ENCODE measurements around the gene HTATIP2. TPM values are rescaled to one million over a fixed set of nuclear protein-coding genes. Genes with fewer than 3 reads are reported as not detected.
A peak's percentile ranks its signal among the peaks of the same experiment; 100 is the strongest.

The HTATIP2 gene
- total and polyA plus RNA-seq, 7 donors = 31.3 to 184 (median 54.4) TPM

DNA sequence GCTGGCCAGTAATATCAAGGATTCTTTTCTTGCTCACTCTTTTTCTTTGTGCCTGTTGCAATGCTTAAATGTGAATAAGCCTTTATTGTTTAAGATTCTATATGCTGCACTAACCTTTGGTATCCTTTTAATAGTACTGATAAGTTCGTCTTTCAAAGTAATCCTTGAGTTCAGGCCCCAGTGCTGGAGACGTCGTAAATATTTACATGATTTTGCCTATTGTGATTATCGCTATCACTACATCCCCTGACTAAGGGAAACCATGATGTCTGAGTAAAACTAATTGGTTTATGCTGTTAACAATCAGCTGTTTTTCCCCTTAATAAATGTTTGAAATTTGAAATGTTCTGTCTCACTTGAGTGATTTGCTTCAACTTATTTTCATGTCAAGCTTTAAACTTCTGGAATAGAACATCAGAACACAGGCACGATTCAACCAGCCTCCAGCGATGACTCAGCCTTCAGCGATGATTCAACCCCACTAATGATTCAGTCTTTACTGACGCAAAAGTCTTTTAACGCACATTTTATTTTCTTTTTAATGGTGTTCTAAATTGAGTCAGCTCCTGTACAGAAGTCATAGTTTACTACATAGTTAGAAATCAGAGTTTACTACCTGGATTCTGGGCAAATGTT, 3.9 kb downstream of the HTATIP2 start:
- 64 to 83% (median 67%) methylated on average over 9 of the region's 9 CpGs for WGBS, 3 donors
- peak overlapping the region; percentile 53 for H3K27ac ChIP-seq
- H3K4me1 ChIP-seq = peaks cover 27% of the 10 kb centered on the region
- H3K27me3 ChIP-seq (ENCODE audit: insufficient read depth in 3 of 3, low read length in 2 of 3) = no peaks in the 10 kb centered on the region
- intact Hi-C loops (cut with DNase I) = no loop called here
- peak overlapping the region; percentile 35 for H3K4me3 ChIP-seq
- H3K9me3 ChIP-seq = no peaks in the 10 kb centered on the region
- no peak for TF ChIP-seq CTCF (IDR thresholded peaks at IDR 0.05)
- peaks cover 4 to 41% of the 10 kb centered on the region in 2 donors for H3K36me3 ChIP-seq (ENCODE audit: insufficient read depth in 1 of 2, low read depth in 1 of 2)
- DNase-seq (peak in 1 of 2 donors; percentile 23), ATAC-seq (peak in 2 of 4 donors; percentile 55)

DNA sequence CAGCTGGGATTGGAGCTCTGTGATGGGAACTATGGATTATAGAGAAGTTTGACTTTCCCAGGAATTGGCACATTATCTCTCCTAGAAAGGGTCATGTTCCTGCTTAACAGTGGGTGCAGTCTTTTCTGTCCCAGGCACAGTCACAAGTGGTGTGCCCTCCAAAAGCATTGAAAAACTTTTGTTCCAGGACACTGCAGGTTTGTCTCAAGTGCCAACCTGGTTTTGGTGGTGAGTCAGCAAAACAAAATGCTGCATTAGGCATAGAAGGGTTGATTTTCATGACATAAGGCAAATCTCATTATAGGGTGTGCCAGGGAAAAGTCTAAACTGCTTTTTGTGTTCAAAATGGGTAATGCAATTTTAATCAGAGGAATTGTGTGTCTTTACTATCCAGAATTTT, 4.9 kb downstream of the HTATIP2 start:
- intact Hi-C loops (cut with DNase I) = no loop called here
- no peaks in the 10 kb centered on the region for H3K27me3 ChIP-seq (ENCODE audit: insufficient read depth in 3 of 3, low read length in 2 of 3)
- peaks cover 4 to 51% of the 10 kb centered on the region in 2 donors for H3K36me3 ChIP-seq (ENCODE audit: insufficient read depth in 1 of 2, low read depth in 1 of 2)
- no peak for ATAC-seq
- peak overlapping the region; percentile 35 for H3K4me3 ChIP-seq
- no peak for DNase-seq
- H3K27ac ChIP-seq = no peak overlapping the region
- H3K9me3 ChIP-seq = no peaks in the 10 kb centered on the region
- peaks cover 27% of the 10 kb centered on the region for H3K4me1 ChIP-seq
- no peak for TF ChIP-seq CTCF (IDR thresholded peaks at IDR 0.05)

GRCh38 chr11:20369826-20370225, 6.3 kb downstream of the HTATIP2 start:
- intact Hi-C loops (cut with DNase I) = no loop called here
- H3K36me3 ChIP-seq (ENCODE audit: insufficient read depth in 1 of 2, low read depth in 1 of 2) = peaks cover 8 to 65% of the 10 kb centered on the region in 2 donors
- no peak for TF ChIP-seq CTCF (IDR thresholded peaks at IDR 0.05)
- no peak overlapping the region for H3K27ac ChIP-seq
- H3K27me3 ChIP-seq (ENCODE audit: insufficient read depth in 3 of 3, low read length in 2 of 3) = no peaks in the 10 kb centered on the region
- H3K4me1 ChIP-seq = peaks cover 22% of the 10 kb centered on the region
- no peak for DNase-seq
- no peaks in the 10 kb centered on the region for H3K9me3 ChIP-seq
- peak in 1 of 4 donors; percentile 50 for ATAC-seq
- no peak overlapping the region for H3K4me3 ChIP-seq

- intact Hi-C loops (cut with DNase I) = no loop called here
- Histone ChIP-seq H3K9me3 (no peaks in the 10 kb centered on the region), H3K4me3 (no peak overlapping the region), H3K27ac (no peak overlapping the region), H3K4me1 (peaks cover 11% of the 10 kb centered on the region), H3K27me3 (ENCODE audit: insufficient read depth in 3 of 3, low read length in 2 of 3) (no peaks in the 10 kb centered on the region), H3K36me3 (ENCODE audit: insufficient read depth in 1 of 2, low read depth in 1 of 2) (peaks cover 11 to 85% of the 10 kb centered on the region in 2 donors)
- ATAC-seq (no peak), DNase-seq (no peak)
- no peak for TF ChIP-seq CTCF (IDR thresholded peaks at IDR 0.05)
- 45 to 52% (median 46%) methylated on average over 5 of the region's 5 CpGs for WGBS, 3 donors
These were observed 8.6 kb downstream of the HTATIP2 start for GRCh38 chr11:20372081-20372626.

DNA sequence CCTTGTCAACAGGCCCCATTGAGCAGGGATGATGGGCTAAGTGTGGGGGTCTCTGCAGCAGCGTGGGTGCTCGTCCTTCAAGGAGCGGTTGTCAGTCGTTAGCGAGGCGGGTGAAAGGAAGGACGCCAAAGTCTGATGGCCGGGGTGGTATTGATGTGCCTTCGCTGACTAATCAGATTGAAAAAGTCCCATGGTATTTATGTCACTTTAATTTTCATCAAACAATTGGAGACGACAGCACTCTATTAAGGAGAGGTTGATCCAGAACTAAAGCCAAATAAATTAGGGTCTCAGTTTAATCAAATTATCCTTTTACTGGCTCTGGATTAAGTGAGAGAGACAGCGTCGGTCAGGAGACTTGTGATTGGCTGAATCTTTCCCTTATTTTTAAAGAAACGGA, 9.6 kb downstream of the HTATIP2 start:
- H3K27ac ChIP-seq = no peak overlapping the region
- intact Hi-C loops (cut with DNase I) = no loop called here
- no peak overlapping the region for H3K4me3 ChIP-seq
- 90 to 92% (median 90%) methylated on average over 13 of the region's 13 CpGs for WGBS, 3 donors
- no peak for ATAC-seq
- H3K9me3 ChIP-seq = no peaks in the 10 kb centered on the region
- H3K27me3 ChIP-seq (ENCODE audit: insufficient read depth in 3 of 3, low read length in 2 of 3) = no peaks in the 10 kb centered on the region
- no peak for DNase-seq
- peaks cover 11 to 85% of the 10 kb centered on the region in 2 donors for H3K36me3 ChIP-seq (ENCODE audit: insufficient read depth in 1 of 2, low read depth in 1 of 2)
- no peak for TF ChIP-seq CTCF (IDR thresholded peaks at IDR 0.05)
- H3K4me1 ChIP-seq = peaks cover 6% of the 10 kb centered on the region

All from psoas muscle (tissue), 8 donors.